ENCODE data around the gene ASTN2.

Gene ASTN2

GRCh38 chr9:117239428-117239827 is 175.4 kb downstream of the ASTN2 start:
- DNase-seq: no peak

DNA sequence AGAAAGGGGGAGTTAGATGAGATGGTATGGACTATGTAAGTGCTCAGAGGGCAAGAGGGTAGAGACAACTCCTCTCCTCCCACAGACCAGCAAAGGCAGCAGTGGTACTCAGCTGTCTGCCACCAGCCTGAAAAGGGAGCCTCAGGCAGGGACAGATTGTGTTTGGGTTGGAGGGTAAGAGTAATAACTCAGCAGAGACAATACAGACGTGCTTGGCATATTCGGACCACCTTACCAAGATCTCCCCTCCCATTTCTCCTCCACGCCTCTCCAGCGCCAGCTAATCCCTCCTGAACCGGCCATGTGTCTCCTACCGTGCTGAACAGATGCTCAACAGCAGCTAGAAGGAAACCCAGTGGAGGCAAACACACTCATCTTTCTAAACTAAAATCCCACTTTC is 180.8 kb downstream of the ASTN2 start:
- peak; percentile 4 for DNase-seq

DNA sequence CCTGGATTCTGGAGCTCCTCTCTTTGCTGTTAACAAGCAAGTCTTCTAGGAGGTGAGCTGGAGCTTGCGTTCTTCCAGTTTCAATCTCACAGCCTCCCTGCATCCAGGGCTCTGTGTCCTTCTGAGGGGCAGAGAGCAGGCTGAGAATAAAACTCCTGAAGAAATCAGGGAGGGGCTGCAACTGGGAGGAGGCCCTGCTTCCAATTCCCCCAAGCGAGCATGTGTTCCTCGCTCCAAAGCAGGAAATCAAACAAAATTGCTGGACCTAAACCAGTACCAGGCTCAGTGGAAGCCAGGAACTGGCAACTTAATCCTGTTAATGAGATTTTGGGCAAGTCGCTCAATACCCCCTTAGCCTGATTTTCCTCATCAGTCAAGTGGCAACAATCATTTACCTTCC is 181.8 kb downstream of the ASTN2 start:
- DNase-seq: no peak

- no peak for DNase-seq
These were observed 182.6 kb downstream of the ASTN2 start for GRCh38 chr9:117232281-117232680.

DNA sequence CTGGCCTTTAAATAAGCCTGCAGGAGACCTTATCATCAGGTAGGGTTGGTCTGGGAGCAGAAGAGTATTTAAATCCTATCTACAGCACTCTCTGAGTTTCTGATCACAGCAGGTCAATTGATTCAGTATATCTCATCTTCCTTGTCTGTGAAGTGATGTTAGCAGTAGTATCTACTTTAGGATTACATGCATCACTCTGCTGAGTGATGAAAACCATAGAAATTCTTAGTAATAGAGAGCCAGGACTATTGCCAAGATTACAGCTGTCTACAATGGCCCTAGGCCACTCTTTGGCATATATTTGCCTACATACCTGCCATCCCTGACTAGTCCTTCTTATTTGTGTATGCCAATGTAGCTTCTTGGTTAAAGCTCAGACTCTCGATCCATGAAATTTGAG is 183.8 kb downstream of the ASTN2 start:
- no peak for DNase-seq

DNA sequence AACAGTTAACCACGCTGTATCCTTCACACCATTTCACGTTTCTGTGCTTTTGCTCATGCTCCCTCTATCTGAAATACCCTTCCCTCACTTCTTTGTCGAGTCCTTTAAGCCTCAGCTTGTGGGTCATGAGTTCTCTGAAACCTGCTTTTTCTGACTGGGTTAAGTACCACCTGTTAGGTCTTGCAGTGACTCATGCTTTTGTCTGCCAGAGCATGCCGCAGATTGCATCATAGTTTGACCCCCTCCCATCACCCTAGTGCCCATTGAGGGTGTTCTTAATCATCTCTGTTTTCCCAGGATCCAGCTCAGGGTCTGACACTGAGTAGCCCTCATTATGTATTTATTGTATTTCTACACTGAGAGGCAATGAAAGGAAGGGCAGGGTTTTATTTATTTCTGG is 190.2 kb downstream of the ASTN2 start:
- peak; percentile 49 for DNase-seq

DNA sequence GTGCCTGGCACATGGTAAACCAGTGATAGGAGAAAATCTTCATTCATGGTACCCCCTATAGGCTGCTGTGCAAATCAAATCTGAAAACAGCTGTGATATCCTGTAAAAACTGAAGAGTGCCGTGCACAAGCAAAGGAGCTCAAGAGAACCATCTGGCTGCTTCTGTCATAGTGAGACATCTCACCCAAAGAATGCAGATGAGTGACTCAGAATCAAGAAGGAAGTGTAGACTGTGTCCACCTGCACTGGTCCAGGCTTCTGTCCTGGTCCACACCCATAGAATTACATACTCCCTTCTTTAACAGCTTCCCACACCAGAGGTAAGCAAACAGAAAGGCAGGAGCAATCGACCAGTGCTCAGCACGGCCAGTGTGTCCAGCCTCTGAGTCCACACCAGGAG is 195.9 kb downstream of the ASTN2 start:
- no peak for DNase-seq

DNA sequence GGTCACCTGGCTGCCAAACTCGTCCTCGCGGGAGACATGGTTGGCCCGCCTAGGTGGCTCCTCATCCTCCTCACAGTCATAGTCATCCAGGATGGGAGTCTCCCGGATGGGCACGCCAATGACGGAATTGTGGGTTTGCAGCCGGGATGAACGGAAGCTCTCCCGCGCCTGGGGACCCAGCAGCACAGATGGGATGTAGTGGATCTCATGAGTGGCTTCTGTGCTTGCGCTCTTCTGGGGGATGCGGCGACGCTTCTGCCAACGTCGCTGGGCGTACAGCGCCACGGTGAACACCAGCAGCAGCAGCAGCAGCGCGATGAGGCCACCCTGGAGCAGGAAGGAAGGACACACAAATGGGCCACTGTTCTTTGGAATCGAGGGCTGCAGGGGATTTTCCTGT is 200.4 kb downstream of the ASTN2 start:
- DNase-seq: no peak

DNA sequence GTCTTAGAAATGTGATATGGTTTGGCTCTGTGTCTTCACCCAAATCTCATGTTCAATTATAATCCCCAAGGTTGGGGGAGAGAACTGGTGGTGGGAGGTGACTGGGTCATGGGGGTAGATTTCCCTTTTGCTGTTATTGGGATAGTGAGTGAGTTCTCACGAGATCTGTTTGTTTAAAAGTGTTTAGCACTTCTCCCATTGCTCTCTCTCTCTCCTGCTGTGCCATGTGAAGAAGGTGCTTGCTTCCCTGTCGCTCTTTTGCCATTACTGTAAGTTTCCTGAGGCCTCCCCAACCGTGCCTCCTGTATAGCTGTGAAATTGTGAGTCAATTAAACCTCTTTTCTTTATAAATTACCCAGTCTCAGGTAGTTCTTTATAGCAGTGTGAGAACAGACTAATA is 203.6 kb downstream of the ASTN2 start:
- DNase-seq: no peak

DNA sequence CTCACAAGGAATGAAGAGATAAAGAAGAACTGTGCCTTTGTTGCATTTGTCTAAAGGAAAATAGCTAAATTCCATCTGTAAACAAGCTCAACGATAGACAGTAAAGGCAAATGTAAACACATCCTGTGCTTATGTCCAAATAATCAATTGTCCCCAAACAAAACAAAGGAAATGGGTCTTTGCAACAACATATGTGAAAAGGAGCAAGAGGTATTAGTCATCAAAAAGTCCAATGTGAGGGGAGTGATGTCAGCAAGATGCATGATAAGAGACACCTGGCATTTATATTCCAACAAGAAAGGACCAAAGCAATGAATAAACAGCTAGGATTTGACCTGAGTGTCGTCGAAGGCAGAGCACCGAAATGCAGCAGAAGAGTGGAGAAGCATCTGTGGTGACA is 209.1 kb downstream of the ASTN2 start:
- no peak for DNase-seq

GRCh38 chr9:117204971-117205370 is 209.9 kb downstream of the ASTN2 start:
- DNase-seq: no peak

DNA sequence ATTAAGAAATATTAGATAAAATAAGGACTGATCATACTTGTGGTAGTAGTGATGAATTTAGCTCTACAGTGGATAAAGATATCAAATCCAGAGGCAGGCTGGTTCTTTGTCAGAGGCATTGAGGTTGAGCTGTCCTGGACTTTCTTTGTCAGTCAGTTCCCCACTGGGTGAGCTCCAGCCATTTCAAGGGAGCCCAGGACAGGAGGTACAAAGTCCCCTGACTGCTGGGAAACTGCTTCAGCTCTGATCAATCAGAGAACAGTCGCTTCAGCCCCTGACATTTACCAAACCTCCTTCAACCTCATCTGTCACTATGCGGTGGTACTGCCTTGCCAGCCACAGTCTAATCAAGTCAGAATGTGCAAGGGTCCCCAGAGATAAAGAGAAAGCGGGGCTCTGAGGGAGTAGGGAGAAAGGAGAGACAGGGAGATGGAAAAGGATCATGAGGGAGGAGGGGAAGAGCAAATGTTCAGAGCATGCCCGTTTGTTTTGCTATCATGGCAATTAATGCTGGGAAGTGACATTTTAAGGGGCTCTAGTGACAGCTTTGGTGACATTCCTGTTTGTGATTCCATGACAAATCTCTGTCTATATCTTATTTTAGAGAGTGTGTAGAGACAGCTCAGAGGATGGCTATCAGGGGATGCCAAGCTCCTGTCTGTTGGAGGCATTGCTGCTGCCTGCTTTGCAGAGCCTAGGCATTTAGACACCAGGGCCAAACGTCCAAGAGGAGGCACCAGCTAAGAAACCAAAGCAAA is 223.2 kb downstream of the ASTN2 start:
- no peak for DNase-seq

DNA sequence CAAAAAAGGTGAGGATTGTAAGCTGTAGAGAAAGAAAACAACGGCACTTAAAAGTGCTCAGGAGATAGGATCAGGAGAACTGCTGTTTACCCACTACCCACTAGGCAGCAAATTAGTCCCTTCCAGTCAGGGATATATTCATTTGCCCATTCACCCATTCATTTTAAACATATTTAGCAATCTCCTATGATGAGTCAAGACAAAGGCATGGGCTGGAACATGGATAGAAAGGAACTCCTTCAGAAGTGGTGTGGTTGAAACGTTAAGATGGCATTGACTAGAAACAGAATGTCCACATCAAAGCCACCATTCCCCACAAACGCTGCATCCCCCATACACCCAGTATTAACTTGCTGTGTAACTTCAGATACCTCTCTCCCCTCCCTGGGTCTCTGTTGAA is 225.7 kb downstream of the ASTN2 start:
- DNase-seq: no peak

DNA sequence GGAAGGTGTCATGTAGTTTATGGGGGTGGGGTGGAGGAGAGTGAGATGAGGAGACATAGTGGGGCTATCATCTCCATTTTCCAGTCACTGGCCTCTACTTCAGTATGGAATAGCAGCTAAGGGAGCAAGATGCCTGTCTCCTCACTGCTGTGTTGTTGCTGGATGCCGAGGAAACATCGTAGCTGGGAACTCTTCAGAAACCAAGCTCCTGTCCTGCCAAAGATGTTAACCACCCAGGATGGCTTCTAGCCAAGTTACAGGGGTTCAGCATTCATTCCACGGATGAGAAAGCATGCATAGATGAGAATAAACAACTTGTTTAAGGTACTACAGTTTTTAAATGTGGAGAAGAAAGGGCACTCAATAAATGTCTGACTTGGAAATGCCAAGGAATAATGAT is 226.5 kb downstream of the ASTN2 start:
- no peak for DNase-seq

DNA sequence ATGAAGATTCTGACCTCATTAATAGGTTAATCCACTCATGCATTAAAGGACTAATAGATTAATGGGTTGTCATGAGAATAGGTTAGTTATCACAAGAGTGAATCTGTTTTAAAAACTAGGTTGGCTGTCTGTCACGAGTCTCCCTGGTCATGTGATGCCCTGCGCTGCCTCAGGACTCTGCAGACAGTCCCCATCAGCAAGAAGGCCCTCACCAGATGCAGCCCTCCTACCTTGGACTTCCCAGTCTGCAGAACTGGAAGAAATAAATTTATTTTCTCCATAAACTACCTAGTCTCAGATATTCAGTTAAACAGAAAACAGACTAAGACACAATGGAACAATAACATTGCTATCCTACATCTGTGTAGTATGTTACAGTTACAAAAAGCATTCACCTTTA is 227.4 kb downstream of the ASTN2 start:
- DNase-seq: no peak

- no peak for DNase-seq
These were observed 230.7 kb downstream of the ASTN2 start for GRCh38 chr9:117184173-117184572.

GRCh38 chr9:117182046-117182445 is 232.8 kb downstream of the ASTN2 start:
- DNase-seq: no peak

- no peak for DNase-seq
These were observed 233.9 kb downstream of the ASTN2 start for GRCh38 chr9:117180896-117181445.

GRCh38 chr9:117178596-117179375 is 236.1 kb downstream of the ASTN2 start:
- no peak for DNase-seq

DNA sequence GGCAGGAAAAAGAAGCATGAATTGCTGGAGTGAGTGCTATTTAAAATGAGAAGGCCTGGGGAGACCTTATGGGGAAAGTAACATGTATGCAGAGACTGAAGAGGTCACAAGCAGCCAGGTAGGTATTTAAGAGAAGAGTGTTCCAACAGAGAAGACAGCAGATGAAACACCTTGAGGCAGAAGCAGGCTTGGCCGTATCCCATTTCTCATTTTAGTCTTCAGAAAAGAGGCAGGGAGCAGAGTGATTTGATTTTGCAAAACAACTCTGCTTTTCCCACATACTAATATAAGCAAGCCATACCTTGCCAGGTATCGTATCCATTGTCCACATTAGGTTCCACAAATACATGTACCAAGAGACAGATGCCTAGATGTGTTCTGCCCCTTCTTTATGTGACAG is 244.3 kb downstream of the ASTN2 start:
- DNase-seq: no peak

- DNase-seq: no peak
These were observed 245.7 kb downstream of the ASTN2 start for GRCh38 chr9:117169089-117169621.

DNA sequence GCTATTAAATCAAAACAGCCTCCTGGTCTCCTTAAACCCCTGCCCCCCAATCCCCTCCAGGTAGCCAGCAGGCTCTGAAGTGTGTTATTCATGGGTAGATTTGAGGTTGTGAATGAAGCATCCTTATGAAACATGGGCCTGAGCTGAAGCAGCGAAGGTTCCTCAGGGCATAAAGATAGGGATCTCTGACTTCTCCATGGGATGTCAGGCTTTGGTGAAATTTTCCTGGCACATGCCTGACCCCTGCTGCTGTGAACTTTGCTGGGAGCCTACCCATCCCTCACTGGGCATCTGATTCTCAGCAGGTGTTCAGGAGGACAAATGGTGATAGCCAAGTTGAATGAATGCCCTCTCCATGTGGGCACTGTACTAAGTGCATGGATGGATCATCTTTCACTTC is 250.3 kb downstream of the ASTN2 start:
- no peak for DNase-seq

- no peak for DNase-seq
These were observed 254.6 kb downstream of the ASTN2 start for GRCh38 chr9:117160254-117160653.

Measured in NCI-H2227 treated with DMSO at 0.1 percent for 48 hours (cell line).